ENCODE data around the gene MCCC1.

Gene MCCC1

DNA sequence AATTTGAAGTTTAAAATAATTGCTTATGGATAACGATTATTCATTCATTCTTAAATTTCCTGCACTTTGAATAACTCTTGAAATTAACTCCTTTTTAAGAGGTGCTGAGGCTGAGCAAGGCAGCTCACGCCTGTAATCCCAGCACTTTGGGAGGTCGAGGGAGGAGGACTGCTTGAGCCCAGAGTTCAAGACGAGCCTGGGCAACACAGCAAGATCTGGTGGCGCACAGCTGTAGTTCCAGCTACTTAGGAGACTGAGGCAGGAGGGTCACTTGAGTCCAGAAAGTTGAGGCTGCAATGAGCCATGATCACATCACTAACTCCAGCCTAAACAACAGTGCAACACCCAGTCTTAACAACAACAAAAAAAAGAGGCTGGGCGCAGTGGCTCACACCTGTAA, 126.9 kb downstream of the MCCC1 start (continued):
- TF ChIP-seq SNAI2 (CRISPR knock-in tag; IDR thresholded peaks at IDR 0.05): no peak

DNA sequence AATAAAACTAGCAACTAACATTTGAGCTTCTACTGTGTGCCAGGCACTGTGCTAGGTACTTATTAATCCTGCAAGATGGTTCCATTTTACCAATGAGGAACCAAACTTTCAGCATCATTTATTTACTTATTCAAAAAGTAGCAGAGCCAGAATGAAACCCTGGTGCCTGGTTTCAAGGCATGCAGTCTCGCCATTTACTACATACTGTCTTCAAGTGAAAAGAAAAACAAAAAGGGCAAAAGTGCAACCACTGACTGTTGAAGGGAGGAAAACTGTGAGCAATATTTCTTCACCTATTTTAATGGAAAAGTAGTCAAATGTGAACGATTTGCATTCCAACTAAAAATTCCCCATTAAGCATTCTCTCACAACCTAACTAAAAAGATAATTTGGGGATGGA, 127.7 kb downstream of the MCCC1 start:
- TF ChIP-seq ZC3H10 (CRISPR knock-in tag; IDR thresholded peaks at IDR 0.05) (no peak), ISL1 (CRISPR knock-in tag; IDR thresholded peaks at IDR 0.05) (no peak), ZNF70 (CRISPR knock-in tag; IDR thresholded peaks at IDR 0.05) (no peak)
- TF ChIP-seq, protein P1, sequence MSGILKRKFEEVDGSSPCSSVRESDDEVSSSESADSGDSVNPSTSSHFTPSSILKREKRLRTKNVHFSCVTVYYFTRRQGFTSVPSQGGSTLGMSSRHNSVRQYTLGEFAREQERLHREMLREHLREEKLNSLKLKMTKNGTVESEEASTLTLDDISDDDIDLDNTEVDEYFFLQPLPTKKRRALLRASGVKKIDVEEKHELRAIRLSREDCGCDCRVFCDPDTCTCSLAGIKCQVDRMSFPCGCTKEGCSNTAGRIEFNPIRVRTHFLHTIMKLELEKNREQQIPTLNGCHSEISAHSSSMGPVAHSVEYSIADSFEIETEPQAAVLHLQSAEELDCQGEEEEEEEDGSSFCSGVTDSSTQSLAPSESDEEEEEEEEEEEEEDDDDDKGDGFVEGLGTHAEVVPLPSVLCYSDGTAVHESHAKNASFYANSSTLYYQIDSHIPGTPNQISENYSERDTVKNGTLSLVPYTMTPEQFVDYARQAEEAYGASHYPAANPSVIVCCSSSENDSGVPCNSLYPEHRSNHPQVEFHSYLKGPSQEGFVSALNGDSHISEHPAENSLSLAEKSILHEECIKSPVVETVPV (CRISPR knock-in tag; IDR thresholded peaks at IDR 0.05): no peak
- no peak for ATAC-seq

DNA sequence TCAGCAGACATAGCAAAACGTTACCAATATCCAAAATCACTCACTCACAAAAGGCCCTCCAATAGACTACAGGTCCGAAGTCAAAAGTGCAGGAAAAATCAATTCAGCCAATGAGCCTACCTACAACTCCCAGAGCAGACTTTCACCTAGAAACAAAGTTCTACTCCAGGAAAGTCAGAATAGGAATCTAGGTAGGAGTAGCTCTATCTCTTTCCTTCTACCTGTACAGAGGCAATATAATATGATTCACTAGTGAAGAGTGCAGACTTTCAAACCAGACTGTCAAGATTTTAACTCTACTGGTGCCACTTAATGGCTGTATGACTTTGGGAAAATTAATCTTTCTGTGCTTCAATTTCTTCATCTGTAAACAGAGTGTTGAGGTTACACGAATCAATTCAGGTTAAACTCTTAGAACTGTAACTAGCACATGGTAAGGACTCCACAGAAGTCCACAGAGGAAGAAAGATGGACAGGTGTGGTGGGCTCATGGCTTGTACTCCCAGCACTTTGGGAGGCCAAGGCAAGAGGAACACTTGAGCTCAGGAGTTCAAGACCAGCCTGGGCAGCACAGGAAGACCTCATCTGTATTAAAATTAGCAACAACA, 128.4 kb downstream of the MCCC1 start:
- TF ChIP-seq ZNF70 (CRISPR knock-in tag; IDR thresholded peaks at IDR 0.05) (no peak), ZNF8 (CRISPR knock-in tag; IDR thresholded peaks at IDR 0.05) (no peak), SNAI2 (CRISPR knock-in tag; IDR thresholded peaks at IDR 0.05) (no peak), PPARA (CRISPR knock-in tag; IDR thresholded peaks at IDR 0.05; ENCODE audit: borderline replicate concordance) (no peak), ZFP30 (CRISPR knock-in tag; IDR thresholded peaks at IDR 0.05) (no peak)
- ATAC-seq: no peak

DNA sequence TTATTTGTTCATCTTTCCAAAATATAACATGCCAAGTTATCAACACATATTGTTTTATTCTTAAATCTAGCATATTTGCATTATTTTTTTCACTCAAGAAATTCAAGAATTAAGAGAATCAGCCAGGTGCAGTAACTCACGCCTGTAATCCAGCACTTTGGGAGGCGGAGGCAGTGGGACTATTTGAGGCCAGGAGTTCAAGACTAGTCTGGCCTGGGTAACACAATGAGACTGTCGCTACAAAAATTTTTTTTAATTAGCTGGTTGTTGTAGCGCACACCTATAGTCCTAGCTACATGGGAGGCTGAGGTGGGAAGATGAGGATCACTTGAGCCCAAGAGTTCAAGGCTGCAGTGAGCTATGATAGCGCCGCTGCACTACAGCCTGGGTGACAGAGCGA, 129.4 kb downstream of the MCCC1 start:
- ATAC-seq: no peak
- TF ChIP-seq, protein P1 (CRISPR knock-in tag; IDR thresholded peaks at IDR 0.05): no peak
- TF ChIP-seq TOX (CRISPR knock-in tag; IDR thresholded peaks at IDR 0.05; ENCODE audit: borderline replicate concordance) (no peak), CSDC2 (CRISPR knock-in tag; IDR thresholded peaks at IDR 0.05) (no peak), GLIS3 (CRISPR knock-in tag; IDR thresholded peaks at IDR 0.05) (no peak), TCF4 (CRISPR knock-in tag; IDR thresholded peaks at IDR 0.05; ENCODE audit: borderline replicate concordance) (no peak), ARNTL (CRISPR knock-in tag; IDR thresholded peaks at IDR 0.05; ENCODE audit: borderline replicate concordance, low read depth) (no peak), ZNF70 (CRISPR knock-in tag; IDR thresholded peaks at IDR 0.05) (no peak), ESRRG (CRISPR knock-in tag; IDR thresholded peaks at IDR 0.05) (no peak), ZNF565 (CRISPR knock-in tag; conservative IDR thresholded peaks at IDR 0.05; ENCODE audit: low read depth) (no peak), RARB (CRISPR knock-in tag; IDR thresholded peaks at IDR 0.05) (no peak), ISL1 (CRISPR knock-in tag; IDR thresholded peaks at IDR 0.05) (no peak), SNAI2 (CRISPR knock-in tag; IDR thresholded peaks at IDR 0.05) (no peak), ZFP30 (CRISPR knock-in tag; IDR thresholded peaks at IDR 0.05) (no peak), PPARA (CRISPR knock-in tag; IDR thresholded peaks at IDR 0.05; ENCODE audit: borderline replicate concordance) (no peak), ZC3H10 (CRISPR knock-in tag; IDR thresholded peaks at IDR 0.05) (no peak)
- TF ChIP-seq, protein P2, sequence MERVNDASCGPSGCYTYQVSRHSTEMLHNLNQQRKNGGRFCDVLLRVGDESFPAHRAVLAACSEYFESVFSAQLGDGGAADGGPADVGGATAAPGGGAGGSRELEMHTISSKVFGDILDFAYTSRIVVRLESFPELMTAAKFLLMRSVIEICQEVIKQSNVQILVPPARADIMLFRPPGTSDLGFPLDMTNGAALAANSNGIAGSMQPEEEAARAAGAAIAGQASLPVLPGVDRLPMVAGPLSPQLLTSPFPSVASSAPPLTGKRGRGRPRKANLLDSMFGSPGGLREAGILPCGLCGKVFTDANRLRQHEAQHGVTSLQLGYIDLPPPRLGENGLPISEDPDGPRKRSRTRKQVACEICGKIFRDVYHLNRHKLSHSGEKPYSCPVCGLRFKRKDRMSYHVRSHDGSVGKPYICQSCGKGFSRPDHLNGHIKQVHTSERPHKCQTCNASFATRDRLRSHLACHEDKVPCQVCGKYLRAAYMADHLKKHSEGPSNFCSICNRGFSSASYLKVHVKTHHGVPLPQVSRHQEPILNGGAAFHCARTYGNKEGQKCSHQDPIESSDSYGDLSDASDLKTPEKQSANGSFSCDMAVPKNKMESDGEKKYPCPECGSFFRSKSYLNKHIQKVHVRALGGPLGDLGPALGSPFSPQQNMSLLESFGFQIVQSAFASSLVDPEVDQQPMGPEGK (CRISPR knock-in tag; IDR thresholded peaks at IDR 0.05; ENCODE audit: borderline replicate concordance): no peak

DNA sequence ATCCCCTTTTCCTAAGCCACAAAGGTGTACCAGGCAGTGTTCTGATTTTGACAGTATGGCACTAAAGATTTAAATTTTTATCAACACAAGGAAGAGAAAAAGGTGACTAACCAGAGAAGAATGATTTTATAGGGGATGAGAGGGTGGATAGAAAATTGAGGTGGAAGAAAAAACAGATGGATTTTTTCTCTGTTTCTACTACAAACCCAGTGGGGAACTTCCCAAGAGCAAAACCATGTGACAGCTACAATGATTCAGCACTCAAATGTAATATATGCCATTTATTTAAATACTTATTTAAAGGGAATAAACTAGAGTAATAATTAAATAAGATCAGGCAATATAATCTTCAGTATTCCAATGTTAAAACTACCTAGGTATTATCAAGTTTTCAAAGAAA, 130.0 kb downstream of the MCCC1 start:
- TF ChIP-seq, protein P3, sequence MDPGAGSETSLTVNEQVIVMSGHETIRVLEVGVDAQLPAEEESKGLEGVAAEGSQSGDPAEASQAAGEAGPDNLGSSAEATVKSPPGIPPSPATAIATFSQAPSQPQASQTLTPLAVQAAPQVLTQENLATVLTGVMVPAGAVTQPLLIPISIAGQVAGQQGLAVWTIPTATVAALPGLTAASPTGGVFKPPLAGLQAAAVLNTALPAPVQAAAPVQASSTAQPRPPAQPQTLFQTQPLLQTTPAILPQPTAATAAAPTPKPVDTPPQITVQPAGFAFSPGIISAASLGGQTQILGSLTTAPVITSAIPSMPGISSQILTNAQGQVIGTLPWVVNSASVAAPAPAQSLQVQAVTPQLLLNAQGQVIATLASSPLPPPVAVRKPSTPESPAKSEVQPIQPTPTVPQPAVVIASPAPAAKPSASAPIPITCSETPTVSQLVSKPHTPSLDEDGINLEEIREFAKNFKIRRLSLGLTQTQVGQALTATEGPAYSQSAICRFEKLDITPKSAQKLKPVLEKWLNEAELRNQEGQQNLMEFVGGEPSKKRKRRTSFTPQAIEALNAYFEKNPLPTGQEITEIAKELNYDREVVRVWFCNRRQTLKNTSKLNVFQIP (CRISPR knock-in tag; IDR thresholded peaks at IDR 0.05; ENCODE audit: borderline replicate concordance, low read depth): no peak
- TF ChIP-seq RARB (CRISPR knock-in tag; IDR thresholded peaks at IDR 0.05) (no peak), TCF4 (CRISPR knock-in tag; IDR thresholded peaks at IDR 0.05; ENCODE audit: borderline replicate concordance) (no peak), ZC3H10 (CRISPR knock-in tag; IDR thresholded peaks at IDR 0.05) (no peak), GLIS3 (CRISPR knock-in tag; IDR thresholded peaks at IDR 0.05) (no peak)
- peak; percentile 62 for ATAC-seq

Data from SK-N-SH treated with all-trans-retinoic acid at 6 μM for 48 hours (cell line).